Activated naive CD4-positive, alpha-beta T cell treated with Interleukin-2 at 50 U/mL for 16 hours (primary cell): Measurements from ENCODE around the gene WDFY3.

ENCODE experiments used
- DNase-seq: peaks from one replicate; pipeline ENCODE4 v3.0.0-alpha.2; 2020

The WDFY3 gene

DNA sequence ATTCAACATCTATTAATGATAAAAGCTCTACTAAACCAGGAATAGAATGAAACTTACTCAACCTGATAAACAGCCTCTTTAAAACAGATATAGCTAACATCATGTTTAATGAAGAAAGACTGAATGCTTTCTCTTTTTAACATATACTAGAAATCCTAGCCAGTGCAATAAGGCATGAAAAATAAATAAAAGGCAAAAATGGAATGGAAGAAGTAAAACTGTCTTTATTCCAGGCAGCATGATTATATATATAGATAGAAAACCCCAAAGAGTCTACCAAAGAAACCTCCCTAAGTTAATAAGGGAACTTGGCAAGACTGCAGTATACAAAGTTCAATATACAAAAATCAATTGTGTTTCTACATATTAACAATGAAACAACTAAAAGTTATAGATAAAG lies 25.5 kb downstream of the WDFY3 start:
- no peak for DNase-seq

DNA sequence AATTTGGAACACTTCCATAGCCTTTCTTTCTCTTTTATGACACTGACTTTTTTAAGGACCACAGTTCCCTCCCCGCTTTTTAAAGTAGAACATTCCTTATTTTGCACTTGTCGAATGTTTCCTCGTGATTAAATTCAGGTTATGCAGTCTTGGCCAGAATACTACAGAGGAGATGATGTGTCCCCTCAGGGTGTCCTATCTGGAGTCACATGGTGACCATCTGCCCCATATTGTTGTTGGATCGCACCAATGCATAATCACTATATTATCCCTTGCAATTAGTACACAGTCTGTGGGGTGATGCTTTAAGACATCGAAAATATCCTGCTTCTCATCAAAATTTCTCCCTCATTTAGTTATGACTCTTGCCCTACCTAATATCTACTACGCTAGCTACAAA lies 27.4 kb downstream of the WDFY3 start:
- DNase-seq = no peak

DNA sequence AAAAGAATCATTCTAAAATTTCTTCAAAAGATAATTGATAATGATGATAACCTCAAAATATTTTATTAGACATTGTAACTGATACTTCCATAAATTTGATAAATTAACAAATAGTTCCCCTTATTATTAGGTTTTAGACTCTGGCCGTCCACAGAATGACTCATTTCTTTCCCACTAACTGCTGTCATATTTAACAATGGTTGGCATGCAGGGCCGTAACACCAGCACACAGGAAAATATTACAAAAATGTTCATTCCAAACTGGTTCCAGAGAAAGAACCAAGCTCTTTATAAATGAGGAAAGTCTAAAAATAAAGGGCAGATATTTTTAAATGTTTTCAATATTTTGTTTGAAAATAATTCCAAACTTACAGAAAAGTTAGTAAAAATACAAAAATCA lies 28.2 kb downstream of the WDFY3 start:
- DNase-seq = no peak

DNA sequence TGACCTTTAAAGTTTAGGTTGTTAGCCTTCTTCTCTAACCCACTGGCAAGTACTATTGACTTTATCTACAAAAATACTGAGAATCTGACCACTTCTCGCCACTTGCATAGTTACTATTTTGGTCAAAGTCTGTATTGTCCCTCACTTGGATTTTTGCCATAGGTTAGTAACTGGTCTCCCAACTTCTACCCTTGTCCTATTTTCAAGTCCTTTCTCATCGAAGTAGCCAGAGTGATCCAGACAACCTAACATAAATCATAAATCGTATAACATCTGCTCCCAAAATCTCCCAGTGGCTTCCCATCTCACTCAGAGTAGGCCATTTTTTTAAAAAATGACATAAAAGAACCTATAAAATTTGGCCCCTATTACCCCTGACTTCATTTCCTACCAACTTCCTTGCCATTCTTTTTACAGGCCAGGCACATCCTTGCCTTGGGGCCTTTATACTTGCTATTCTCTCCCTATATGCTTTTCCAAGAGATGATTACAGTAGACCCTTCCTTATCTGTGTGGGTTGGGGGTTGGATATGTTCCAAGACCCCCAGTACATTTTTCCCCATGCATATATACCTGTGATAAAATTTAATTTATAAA lies 29.0 kb downstream of the WDFY3 start:
- DNase-seq = no peak

DNA sequence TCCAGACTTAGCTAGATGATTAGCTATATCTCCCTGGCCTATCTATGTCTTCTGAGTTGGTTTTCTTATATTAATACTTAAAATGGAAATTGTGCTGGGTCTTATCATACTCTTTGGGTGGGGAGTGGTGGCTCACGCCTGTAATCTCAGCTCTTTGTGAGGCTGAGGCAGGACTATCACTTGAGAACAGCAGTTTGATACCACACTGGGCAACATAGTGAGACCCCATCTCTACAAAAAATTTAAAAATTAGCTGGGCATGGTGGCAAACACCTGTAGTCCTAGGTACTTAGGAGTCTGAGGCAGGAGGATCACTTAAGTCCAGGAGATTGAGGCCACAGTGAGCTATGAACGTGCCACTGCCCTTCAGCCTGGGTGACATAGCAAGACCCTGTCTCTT lies 30.4 kb downstream of the WDFY3 start:
- DNase-seq = no peak

DNA sequence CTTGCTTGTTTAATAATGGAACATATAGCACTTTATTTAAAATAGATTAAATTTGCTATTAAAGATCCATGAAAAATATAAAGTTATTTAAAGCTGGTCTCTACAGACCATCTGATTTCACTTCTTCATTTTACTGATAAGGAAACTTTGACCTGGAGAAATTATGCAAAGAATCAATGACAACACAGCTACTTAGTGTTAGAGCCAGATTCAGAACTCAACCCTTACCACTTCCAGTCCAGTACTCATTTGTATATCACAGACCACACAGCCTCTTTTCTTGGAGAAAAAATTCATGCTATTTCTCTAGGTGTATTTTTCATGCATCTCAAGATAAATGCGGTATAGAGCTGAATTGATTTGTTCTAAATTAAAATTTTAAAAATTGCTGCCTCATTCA lies 34.0 kb downstream of the WDFY3 start:
- DNase-seq = no peak

DNA sequence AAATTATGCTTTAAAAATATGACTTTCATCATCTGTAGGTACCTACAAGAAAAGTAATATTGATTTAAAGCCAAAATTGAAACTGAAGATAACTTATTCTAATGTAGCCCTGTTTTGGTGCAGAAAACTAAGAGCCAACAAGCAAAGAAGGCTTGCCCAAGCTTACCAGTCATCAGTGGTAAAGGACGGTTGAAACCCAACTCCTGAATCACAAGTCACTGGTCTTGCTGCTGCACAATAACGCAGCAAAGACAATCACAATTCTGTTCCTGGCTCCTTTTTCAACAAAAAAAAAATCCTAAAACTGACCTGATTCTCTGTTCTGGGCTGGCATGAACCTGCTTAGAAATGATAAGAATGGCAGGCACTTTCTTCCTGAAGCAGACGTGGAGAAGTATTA lies 34.5 kb downstream of the WDFY3 start:
- no peak for DNase-seq

DNA sequence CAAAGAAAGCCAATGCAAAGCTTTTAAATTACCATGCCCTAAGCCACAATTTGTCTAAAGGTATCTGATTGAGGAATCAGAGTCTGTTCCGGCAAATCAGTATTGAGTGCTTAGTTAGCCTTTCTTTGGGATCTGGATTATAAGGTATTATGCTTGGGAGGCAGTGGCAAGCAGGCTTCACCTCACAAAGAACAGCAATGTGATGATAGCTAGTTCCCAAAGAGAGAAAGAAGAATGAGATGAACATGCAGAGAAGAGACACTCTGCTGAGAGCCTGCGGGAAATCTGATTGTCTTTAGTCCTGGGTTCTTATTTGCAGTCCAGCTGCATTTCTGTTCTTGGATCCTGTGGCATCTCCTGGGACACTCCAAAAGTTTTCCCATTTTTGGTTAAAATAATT lies 35.2 kb downstream of the WDFY3 start:
- no peak for DNase-seq

DNA sequence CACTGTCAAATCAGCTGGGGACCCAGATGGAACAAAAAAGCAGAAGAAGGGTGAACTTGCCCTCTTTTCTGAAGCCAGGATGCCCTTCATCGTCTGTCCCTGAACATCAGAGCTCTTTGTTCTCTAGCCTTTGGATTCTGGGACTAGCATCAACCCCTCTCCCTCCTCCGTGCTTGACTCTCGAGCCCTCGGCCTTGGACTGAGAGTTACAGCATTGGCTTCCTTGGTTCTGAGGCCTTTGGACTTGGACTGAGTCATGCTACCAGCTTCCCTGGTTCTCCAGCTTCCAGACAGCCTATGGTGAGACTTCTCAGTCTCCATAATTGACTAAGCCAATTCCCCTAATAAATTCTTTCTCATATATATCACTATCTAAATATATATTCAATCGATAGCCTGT lies 38.4 kb downstream of the WDFY3 start:
- DNase-seq = no peak

DNA sequence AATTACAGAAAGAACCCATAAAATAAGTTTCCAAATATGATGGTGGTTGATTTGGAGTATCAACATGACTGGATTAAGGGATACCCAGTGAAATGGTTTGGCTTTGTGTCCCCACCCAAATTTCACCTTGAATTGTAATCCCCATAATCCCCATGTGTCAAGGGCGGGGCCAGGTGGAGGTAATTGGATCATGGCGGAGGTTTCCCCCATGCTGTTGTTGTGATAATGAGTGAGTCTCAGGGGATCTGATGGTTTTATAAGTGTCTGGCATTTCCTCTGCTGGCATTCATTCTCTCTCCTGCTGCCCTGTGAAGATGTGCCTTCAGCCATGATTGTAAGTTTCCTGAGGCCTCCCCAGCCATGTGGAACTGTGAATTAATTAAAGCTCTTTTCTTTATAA lies 39.1 kb downstream of the WDFY3 start:
- no peak for DNase-seq

DNA sequence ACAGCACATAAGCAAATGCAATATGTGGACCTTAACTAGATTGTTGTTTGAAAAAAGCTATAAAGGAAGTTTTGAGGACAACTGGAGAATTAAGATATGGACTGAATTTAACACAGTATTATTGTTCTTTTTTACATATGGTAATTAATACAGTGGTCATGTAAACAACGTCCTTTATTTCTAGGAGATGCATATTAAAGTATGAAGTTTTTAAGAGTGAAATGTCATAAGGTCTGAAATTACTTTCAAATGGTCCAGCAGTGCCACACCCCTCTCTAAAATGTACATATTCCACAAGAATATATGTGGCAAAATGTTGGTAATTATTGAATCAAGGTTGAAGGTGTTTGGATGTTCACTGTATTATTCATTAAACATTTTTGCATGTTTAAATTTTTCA lies 40.9 kb downstream of the WDFY3 start:
- no peak for DNase-seq

DNA sequence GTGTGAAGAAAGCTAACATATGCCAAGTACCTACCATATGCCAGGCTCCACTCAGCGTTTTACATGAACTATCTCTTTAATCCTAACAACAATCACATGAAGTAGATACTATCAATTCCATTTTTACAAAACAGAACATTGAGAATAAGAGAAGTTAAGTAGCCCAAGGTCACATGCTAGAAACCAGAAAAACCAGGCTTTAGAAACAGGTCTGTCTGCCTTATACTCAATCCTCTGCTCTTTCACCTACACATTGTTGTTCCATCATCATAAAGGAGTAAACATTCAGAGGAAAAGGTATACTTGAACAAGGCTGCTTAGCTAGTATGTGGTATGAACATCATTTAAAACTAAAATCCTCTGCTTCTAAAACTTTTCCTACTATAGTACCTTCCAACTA lies 42.1 kb downstream of the WDFY3 start:
- DNase-seq = no peak

DNA sequence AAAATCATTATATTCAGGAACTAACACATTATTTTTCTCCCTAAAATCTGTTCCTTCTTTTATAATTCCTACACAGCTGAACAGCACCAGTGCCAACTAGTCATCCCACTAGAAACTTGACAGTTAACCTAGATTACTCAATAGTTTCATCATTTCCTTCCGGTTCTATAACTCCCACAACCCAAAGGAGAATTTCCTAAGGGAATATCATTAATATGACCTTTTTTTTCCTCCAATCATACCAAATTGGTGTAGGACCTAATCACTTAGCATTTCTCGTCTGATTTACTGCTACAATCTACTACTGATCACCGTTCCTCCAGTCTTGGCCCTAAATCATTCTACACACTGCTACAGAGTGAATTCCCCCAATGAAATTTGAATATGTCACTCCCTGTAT lies 45.9 kb downstream of the WDFY3 start:
- DNase-seq = no peak

DNA sequence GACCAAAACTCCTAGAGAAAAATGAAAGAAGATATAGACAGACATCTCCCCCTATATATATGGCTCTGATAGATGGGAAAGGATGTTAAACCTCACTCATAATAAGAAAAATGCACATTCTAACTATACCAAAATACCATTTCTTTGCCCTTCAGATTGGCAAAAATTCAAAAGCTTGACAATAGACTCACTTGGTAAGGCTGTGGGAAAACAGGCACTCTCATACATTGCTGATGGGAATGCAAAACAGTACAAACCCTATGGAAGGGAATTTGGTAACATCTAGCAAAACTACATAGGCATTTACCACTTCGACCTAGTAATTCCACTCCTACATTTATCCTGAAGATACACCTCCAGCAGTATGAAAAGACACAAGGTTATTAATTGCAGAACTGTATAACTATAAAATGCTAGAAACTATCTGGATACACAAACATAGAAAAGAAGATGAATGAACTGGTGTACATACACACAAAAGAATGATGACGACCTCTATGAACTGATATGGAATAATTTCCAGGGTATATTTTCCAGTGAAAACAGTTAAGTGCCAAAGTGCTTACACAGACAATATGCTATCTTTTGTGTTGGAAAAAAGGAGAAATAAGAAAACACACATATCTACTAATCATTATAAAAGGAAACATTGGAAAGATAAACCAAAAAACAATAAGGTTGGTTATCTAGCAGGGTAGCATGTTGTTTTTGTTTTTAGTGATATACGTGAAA lies 48.5 kb downstream of the WDFY3 start:
- no peak for DNase-seq

DNA sequence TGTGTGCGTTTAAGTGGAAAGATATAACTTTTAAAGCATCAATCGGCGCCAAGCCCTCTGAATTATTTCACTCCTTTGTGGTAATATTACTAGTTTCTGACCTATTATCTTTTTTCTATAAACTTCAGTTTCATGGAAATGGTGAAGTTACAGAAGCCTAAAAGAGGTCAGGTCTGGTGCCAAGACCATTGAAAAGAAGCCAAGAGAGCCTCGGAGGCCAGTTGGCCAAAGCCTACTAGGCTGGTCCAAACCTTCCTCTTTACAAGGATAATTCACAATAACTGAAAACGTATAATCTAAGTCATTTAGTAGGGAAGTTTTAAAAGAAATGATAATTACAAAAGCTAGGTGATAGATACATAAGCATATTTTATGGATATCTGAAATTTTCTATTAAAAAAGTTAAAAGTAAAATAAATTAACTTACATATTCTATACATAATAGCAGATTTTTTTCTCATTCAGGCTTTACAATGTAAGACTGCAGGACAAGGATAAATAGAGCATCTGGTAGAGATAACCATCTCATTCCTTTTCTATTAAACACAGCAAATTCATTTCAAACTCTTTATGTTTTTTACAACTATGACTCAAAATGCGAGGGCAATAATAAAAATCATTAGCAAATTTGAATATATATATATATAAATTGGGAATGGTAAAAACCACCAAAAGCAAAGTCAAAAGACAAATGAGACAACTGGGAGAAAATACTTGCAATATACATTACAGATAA lies 49.2 kb downstream of the WDFY3 start:
- no peak for DNase-seq

DNA sequence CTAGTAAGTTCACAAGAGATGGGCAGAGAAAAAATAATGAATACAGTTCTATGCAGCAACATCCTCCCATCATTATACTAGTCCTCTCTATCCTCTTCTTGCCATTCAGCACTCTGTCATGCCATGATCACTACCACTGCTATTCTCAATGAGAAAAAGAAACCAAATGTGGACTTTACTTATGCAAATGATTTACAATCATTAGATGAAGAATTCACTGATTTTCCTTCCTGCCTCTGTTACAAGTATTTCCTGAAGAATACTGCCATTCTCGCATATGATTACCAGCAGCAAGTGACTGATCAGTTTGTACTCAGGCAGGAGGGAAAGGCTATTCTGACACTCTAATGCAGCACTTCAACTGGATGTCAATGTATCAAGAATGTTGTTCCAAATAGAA lies 50.3 kb downstream of the WDFY3 start:
- DNase-seq = no peak

DNA sequence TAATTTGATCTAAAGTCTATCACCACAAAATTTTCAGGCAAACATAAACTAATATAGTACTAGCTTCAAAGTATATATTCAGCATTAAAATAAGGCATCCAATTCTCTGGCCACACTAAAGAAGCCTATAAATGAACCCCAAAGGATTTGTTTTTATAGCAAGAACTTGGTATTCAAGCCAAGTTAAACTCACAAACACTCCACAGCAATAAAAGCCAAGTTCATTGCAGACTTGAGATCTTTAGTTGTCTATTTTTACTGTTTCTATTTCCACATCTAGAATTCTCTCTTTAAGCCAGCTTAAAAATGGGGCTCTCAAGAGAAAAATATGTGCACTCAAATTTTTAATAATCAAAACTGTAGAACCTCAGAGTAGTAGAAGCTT lies 51.1 kb downstream of the WDFY3 start:
- no peak for DNase-seq

DNA sequence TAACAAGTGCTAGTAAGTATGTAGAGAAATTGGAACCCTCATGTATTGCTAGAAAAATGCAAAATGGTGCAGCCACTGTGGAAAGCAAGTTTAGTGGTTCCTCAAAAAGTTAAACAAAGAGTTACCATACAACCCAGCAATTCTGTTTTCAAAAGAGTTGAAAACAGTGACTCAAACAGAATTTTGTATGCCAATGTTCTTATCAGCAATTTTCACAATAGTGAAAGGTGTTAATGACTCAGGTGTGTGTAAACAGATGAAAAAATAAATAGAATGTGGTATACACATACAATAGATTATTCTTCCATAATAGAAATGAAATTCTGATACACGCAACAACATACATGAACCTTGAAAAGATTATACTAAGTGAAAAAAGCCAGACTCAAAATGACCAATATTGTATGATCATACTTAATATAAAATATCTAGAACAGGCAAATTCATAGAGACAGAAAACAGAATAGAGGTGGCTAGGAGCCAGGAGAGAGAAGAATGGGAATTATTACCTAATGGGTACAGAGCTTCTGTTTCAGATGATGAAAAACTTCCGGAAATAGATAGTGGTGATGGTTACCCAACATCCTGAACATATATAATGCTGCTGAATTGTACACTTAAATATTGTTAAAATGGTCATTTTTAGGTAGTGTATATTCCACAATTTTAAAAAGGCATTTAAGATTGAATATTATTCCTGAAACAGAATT lies 51.6 kb downstream of the WDFY3 start:
- no peak for DNase-seq

DNA sequence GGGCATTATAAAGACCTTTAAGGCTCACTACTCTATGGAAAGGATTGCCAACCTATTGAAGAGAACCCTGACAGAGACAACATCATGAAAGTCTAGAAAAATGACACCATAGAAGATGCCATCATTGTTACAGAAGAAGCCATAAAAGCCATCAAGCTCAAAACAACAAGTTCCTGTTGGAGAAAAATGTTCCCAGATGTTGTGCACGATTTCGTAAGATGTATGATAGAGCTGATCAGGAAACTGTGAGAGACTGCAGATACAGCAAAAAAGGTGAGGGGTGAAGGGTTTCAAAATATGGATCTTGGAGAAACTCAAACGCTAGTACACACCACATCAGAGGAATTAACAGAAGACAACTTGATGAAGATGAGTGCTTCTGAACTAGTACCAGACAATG lies 53.3 kb downstream of the WDFY3 start:
- no peak for DNase-seq

DNA sequence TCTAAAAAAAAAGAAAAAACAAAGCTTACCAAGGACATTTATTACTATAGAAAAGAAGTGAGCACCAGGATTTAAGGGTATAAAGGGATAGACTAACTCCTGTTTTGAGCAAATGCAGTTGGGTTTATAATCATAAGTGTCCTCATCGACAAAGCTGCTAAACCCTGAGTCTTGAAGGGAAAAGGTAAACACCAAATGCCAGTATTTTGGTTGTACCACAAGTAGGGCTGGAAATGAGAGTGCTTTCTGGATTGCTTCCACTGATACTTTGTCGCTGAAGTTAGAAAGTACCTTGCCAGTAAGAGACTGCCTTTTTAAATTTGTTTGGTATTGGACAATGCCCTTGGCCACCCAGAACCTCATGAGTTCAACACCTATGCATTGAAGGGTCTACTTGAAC lies 53.7 kb downstream of the WDFY3 start:
- no peak for DNase-seq

DNA sequence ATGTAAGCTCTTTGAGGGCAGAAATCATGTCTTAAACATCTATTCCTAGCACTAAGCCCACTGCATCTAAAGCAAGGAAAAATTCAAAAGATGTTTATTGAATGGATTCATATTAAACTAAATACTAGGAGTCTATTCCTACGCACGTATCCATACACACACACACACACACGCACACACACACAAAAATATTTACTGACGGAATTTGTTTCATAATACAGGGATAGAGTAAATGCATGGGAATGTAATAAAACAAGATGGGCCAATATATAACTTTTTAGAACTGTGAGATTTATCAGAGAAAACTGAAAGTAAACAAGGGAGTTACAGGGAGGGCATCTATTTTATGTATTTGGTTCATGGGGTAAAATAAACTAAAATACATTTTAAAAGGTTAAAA lies 57.6 kb downstream of the WDFY3 start:
- DNase-seq = no peak

DNA sequence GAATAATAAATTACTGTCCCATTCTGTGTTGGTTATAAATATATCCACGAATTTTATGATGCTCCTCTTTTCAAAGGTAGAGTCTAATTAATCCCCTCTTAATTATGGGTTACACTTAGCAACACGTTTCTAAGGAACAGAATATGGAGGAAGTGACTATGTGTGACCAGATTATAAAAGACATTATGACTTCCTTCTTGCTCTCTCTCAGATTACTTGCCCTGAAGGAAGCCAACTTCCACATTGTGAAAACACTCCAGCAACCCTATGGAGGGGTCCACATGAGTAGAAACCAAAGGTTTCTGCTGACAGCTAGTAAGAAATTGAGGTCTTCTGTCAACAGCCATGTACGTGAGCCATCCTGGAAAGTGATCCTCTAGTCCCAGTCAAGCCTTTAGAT lies 59.3 kb downstream of the WDFY3 start:
- DNase-seq = no peak

DNA sequence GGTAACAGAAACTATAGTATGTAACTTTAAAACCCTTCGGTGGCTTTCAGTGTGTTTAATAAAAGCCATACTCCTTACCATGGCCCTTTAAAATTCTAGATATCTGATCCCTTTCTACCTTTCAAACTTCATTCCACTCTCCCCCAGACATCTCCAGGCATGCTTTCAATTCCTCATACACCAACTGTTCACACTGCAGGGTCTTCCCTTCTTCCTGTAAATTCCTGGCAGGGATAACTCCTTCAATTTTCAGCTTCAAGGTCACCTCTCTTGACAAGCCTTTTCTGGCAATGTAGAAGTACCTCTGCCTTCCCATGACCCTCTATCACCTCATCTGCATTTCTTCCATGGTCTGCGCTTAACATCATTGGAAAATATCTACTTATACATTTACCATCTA lies 60.8 kb downstream of the WDFY3 start:
- DNase-seq = no peak

DNA sequence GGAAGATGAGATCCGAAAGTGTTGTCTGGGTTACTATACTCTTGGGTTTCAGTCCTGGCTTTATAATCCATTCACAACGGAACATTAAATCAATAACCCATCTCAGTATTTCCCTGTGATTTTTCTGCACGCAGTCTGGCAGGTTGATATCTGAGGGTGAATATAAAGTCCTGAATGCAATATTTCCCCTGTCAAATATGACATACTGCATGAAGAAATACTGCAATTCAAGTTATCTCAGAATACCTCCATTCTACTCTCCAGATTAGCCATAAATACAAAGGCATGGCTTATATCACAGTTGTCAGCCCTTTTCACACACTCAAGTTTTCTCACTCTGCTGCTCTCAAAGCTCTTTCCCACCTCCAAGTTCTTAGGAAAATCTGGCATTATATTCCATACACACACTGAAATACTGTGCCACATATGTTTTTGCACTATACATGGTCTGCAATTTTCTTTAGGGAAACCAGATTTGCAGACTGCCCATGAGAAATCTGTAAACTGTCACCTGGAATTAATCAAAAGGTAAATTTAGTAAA lies 64.7 kb downstream of the WDFY3 start:
- DNase-seq = no peak
